A673 (cell line): ENCODE data around the gene PMFBP1. TPM values are rescaled to one million over a fixed set of nuclear protein-coding genes. Genes with fewer than 3 reads are reported as not detected.

Source experiments
- BruUV-seq: library from RNA; stranded (reverse); fragments of 400-500 nt; replicated peaks from 2 replicates; lab custom pipeline; 2021; lab: Mats Ljungman, UMichigan
- CTCF ChIA-PET: fragments of 300-600 bp; sonication (Branson Sonifier 250); formaldehyde crosslinking; loops from one replicate; lab custom pipeline; 2022; ENCODE audit warnings: antibody characterized with exemption; lab: Charles Lee
- POLR2A ChIA-PET: fragments of 300-600 bp; sonication (Branson Sonifier 250); formaldehyde crosslinking; loops from one replicate; lab custom pipeline; 2022; ENCODE audit warnings: antibody characterized with exemption; ENCODE audit not compliant: low non-redundant PET; lab: Charles Lee
- DNase-seq: peaks from one replicate; pipeline ENCODE4 v3.0.0-alpha.2; 2015; ENCODE audit warnings: low spot score
- H3K27ac ChIP-seq: fragments of 200-600 bp; sonication (generic); 2 replicates; pipeline ENCODE4 v1.5.1; 2016; ENCODE audit warnings: mixed run types, low read depth, mild to moderate bottlenecking, mixed read lengths, antibody characterized with exemption, low read length; ENCODE audit not compliant: poor library complexity, severe bottlenecking
- H3K27me3 ChIP-seq: fragments of 200-600 bp; sonication (generic); replicated peaks from 2 replicates; pipeline ENCODE4 v1.6.1; 2017; ENCODE audit warnings: mixed run types, low read depth, mild to moderate bottlenecking, mixed read lengths, antibody characterized with exemption, low read length; ENCODE audit not compliant: insufficient read depth, poor library complexity
- H3K36me3 ChIP-seq: fragments of 200-600 bp; sonication (generic); 2 replicates; pipeline ENCODE4 v1.6.1; 2016; ENCODE audit warnings: mixed run types, mild to moderate bottlenecking, mixed read lengths, antibody characterized with exemption, low read length; ENCODE audit not compliant: insufficient read depth, poor library complexity, severe bottlenecking
- H3K4me1 ChIP-seq: fragments of 200-600 bp; sonication (generic); 2 replicates; pipeline ENCODE4 v1.6.1; 2017; ENCODE audit warnings: mixed run types, mild to moderate bottlenecking, mixed read lengths, antibody characterized with exemption, low read length; ENCODE audit not compliant: insufficient read depth, poor library complexity, severe bottlenecking
- H3K4me3 ChIP-seq: fragments of 200-600 bp; sonication (generic); 2 replicates; pipeline ENCODE4 v1.5.1; 2016; ENCODE audit warnings: low read depth, mixed run types, mild to moderate bottlenecking, mixed read lengths, low read length; ENCODE audit not compliant: poor library complexity, severe bottlenecking
- H3K9me3 ChIP-seq: fragments of 200-600 bp; sonication (generic); 2 replicates; pipeline ENCODE4 v1.6.1; 2016; ENCODE audit warnings: mixed run types, low read depth, mild to moderate bottlenecking, mixed read lengths, antibody characterized with exemption, low read length; ENCODE audit not compliant: poor library complexity, severe bottlenecking
- CTCF ChIP-seq: fragments of 300-800, 200-600 bp; sonication (generic); conservative IDR thresholded peaks from 2 replicates; pipeline ENCODE4 v1.5.1; 2017; ENCODE audit warnings: low read depth, mild to moderate bottlenecking, antibody characterized with exemption, low read length, moderate library complexity, mixed read lengths
- EZH2 ChIP-seq: fragments of 200-600 bp; sonication (generic); IDR thresholded peaks from 2 replicates; pipeline ENCODE4 v1.6.1; 2017; ENCODE audit warnings: borderline replicate concordance, low read depth, mild to moderate bottlenecking, mixed read lengths, antibody characterized with exemption, low read length; ENCODE audit not compliant: poor library complexity, severe bottlenecking
- intact Hi-C: fragments of 100-400 bp; cut with micrococcal nuclease; formaldehyde crosslinking; loops from one replicate; pipeline ENCODE4 v1.10.0; 2022; ENCODE audit not compliant: unreplicated experiment
- total RNA-seq: library from RNA; stranded (reverse); gene quantifications from 2 replicates; pipeline ENCODE4 v1.2.3, GENCODE V29; 2021

Gene PMFBP1
- total RNA-seq, 1 experiment from 2014 or later, result 1.2 TPM

GRCh38 chr16:72107371-72107770, 64.6 kb downstream of the PMFBP1 start:
- POLR2A ChIA-PET, result no interaction called here
- H3K9me3 ChIP-seq, result no peaks in the 10 kb centered on the region
- DNase-seq, result no peak
- H3K36me3 ChIP-seq, result peaks cover 89% of the 10 kb centered on the region
- H3K4me1 ChIP-seq, result peaks cover 6% of the 10 kb centered on the region
- no peaks in the 10 kb centered on the region for H3K27me3 ChIP-seq
- H3K4me3 ChIP-seq, result no peak overlapping the region
- CTCF ChIA-PET, result no interaction called here
- no TSS peak for BruUV-seq
- intact Hi-C loops, result no loop called here
- TF ChIP-seq CTCF (no peak), EZH2 (no peak)
- H3K27ac ChIP-seq, result no peak overlapping the region

GRCh38 chr16:72105978-72106377, 66.0 kb downstream of the PMFBP1 start:
- Histone ChIP-seq H3K27ac (no peak overlapping the region), H3K4me3 (no peak overlapping the region), H3K27me3 (no peaks in the 10 kb centered on the region), H3K9me3 (no peaks in the 10 kb centered on the region), H3K4me1 (no peaks in the 10 kb centered on the region), H3K36me3 (peaks cover 92% of the 10 kb centered on the region)
- intact Hi-C loops, result no loop called here
- CTCF ChIA-PET, result no interaction called here
- TF ChIP-seq CTCF (no peak), EZH2 (no peak)
- no peak for DNase-seq
- POLR2A ChIA-PET, result no interaction called here
- BruUV-seq, result no TSS peak

DNA sequence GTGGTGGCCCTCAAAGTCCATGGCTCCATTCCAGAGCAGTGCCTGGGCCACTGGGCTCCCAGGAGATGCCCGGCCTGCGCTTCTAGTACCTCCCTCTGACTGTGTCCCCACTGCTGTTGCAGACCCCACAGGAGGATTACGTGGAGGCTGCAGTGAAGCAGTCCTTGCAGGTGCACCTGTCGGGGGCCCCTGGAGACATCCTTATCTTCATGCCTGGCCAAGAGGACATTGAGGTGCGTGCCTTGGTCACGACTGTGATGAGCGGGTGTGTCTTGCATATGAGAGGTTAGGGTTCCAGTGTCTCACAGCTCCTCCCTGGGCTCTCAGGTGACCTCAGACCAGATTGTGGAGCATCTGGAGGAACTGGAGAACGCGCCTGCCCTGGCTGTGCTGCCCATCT, 67.0 kb downstream of the PMFBP1 start:
- peaks cover 98% of the 10 kb centered on the region for H3K36me3 ChIP-seq
- no TSS peak for BruUV-seq
- CTCF ChIA-PET, result no interaction called here

More for the DNA sequence above, 67.0 kb downstream of the PMFBP1 start:
- H3K27ac ChIP-seq, result no peak overlapping the region
- no peak for DNase-seq
- no peaks in the 10 kb centered on the region for H3K27me3 ChIP-seq
- POLR2A ChIA-PET, result no interaction called here
- no peak overlapping the region for H3K4me3 ChIP-seq
- intact Hi-C loops, result no loop called here
- no peaks in the 10 kb centered on the region for H3K4me1 ChIP-seq
- no peaks in the 10 kb centered on the region for H3K9me3 ChIP-seq
- TF ChIP-seq CTCF, result no peak
- TF ChIP-seq EZH2, result no peak
